CD14-positive monocyte (primary cell): Measurements from ENCODE around the gene UBXN11. TPM values are rescaled to one million over a fixed set of nuclear protein-coding genes. Genes with fewer than 3 reads are reported as not detected.
A peak's percentile ranks its signal among the peaks of the same experiment; 100 is the strongest.
"Not testable (repeated sequence)": the region's sequence is repeated elsewhere in the genome, so short reads cannot be mapped to it uniquely, and the experiment has no call there.

Experiments
- DNase-seq, 3 donors: peaks; one replicate each; pipeline ENCODE4 v3.0.0-alpha.2; 2011 to 2022
- H2AFZ ChIP-seq: 2 replicates; pipeline ENCODE4 v1.6.0; 2012; ENCODE audit warnings: mild to moderate bottlenecking, low read depth, low read length, inconsistent platforms; ENCODE audit not compliant: insufficient read depth, poor library complexity, severe bottlenecking
- H3K27ac ChIP-seq, 2 donors: 1 replicate in 1 of 2; 2 replicates in 1 of 2; pipeline ENCODE4 v1.5.1; 2012 to 2013; ENCODE audit warnings: low read length in 2 of 2, control low read depth in 1 of 2, inconsistent platforms in 1 of 2, low read depth in 1 of 2, mild to moderate bottlenecking in 1 of 2
- H3K27me3 ChIP-seq, 2 donors: one replicate each; pipeline versions ENCODE4 v1.6.0 to v1.6.1; 2011 to 2013; ENCODE audit warnings: low read length in 2 of 2; ENCODE audit not compliant: control insufficient read depth in 2 of 2, insufficient read depth in 2 of 2
- H3K36me3 ChIP-seq, 2 donors: replicated peaks in 1 of 2; 1 replicate in 1 of 2; 2 replicates in 1 of 2; pipeline versions ENCODE4 v1.5.1 to v1.6.1; 2012 to 2013; ENCODE audit warnings: low read length in 2 of 2, control low read depth in 1 of 2, inconsistent platforms in 1 of 2, mild to moderate bottlenecking in 1 of 2; ENCODE audit not compliant: insufficient read depth in 2 of 2, control insufficient read depth in 1 of 2
- H3K4me1 ChIP-seq, 2 donors: 1 replicate in 1 of 2; 2 replicates in 1 of 2; pipeline versions ENCODE4 v1.5.1 to v1.6.1; 2012 to 2013; ENCODE audit warnings: low read length in 2 of 2, control low read depth in 1 of 2, inconsistent platforms in 1 of 2, mild to moderate bottlenecking in 1 of 2, moderate library complexity in 1 of 2; ENCODE audit not compliant: insufficient read depth in 2 of 2, control insufficient read depth in 1 of 2
- H3K4me2 ChIP-seq: replicated peaks from 2 replicates; pipeline ENCODE3; 2012; ENCODE audit warnings: low read length, moderate library complexity, mild to moderate bottlenecking; ENCODE audit not compliant: poor library complexity, severe bottlenecking; ENCODE audit errors: extremely low read depth
- H3K4me3 ChIP-seq, 3 experiments: fragments of 200-600 bp in 1 of 3; sonication (generic) in 1 of 3; replicated peaks in 1 of 3; 1 replicate in 2 of 3; 2 replicates in 1 of 3; pipeline ENCODE4 v1.5.1; 2011 to 2013; ENCODE audit warnings: low read length in 3 of 3, mild to moderate bottlenecking in 3 of 3, control low read depth in 2 of 3, low read depth in 2 of 3, inconsistent platforms in 1 of 3, moderate library complexity in 1 of 3
- H3K79me2 ChIP-seq: 2 replicates; pipeline ENCODE4 v1.6.0; 2012; ENCODE audit warnings: mild to moderate bottlenecking, control low read depth, inconsistent platforms, low read length, moderate library complexity; ENCODE audit not compliant: insufficient read depth
- H3K9ac ChIP-seq: 2 replicates; pipeline ENCODE4 v1.6.0; 2017; ENCODE audit warnings: low read length, mild to moderate bottlenecking; ENCODE audit not compliant: insufficient read depth, poor library complexity, severe bottlenecking
- H3K9me3 ChIP-seq, 2 donors: replicated peaks in 1 of 2; 1 replicate in 1 of 2; 2 replicates in 1 of 2; pipeline versions ENCODE4 v1.5.1 to v1.6.1; 2012 to 2013; ENCODE audit warnings: low read length in 2 of 2, control low read depth in 1 of 2; ENCODE audit not compliant: control insufficient read depth in 1 of 2, insufficient read depth in 1 of 2
- H4K20me1 ChIP-seq: 2 replicates; pipeline ENCODE4 v1.6.0; 2012; ENCODE audit warnings: mild to moderate bottlenecking, low read length, control low read depth, moderate library complexity; ENCODE audit not compliant: insufficient read depth
- H3K27ac Mint-ChIP-seq, 7 donors: one replicate each; pipeline ENCODE4 v1.8.0; 2020; ENCODE audit warnings: mild to moderate bottlenecking in 7 of 7, mixed read lengths in 7 of 7, moderate library complexity in 6 of 7, inconsistent platforms in 2 of 7
- H3K27me3 Mint-ChIP-seq, 3 donors: one replicate each; pipeline ENCODE4 v1.8.0; 2021 to 2022; ENCODE audit warnings: low read depth in 3 of 3, mild to moderate bottlenecking in 3 of 3, mixed read lengths in 3 of 3, moderate library complexity in 3 of 3, inconsistent platforms in 1 of 3
- H3K36me3 Mint-ChIP-seq, 2 donors: one replicate each; pipeline ENCODE4 v1.8.0; 2020; ENCODE audit warnings: mixed read lengths in 2 of 2, inconsistent platforms in 1 of 2, mild to moderate bottlenecking in 1 of 2
- H3K4me1 Mint-ChIP-seq: one replicate; pipeline ENCODE4 v1.8.0; 2020; ENCODE audit warnings: mild to moderate bottlenecking, mixed read lengths
- H3K4me3 Mint-ChIP-seq, 2 donors: one replicate each; pipeline ENCODE4 v1.8.0; 2020; ENCODE audit warnings: mild to moderate bottlenecking in 2 of 2, mixed read lengths in 2 of 2, moderate library complexity in 1 of 2
- H3K9me3 Mint-ChIP-seq, 7 donors: one replicate each; pipeline ENCODE4 v1.8.0; 2020 to 2022; ENCODE audit warnings: mixed read lengths in 7 of 7, mild to moderate bottlenecking in 6 of 7, moderate library complexity in 6 of 7, inconsistent platforms in 2 of 7
- WGBS: methylation state at CpG from one replicate; pipeline ENCODE4 v1.1.5; 2013; ENCODE audit warnings: missing lambda C conversion rate; ENCODE audit not compliant: insufficient coverage; 5-methylcytosine and 5-hydroxymethylcytosine counted together
- intact Hi-C, 2 donors: fragments of 100-400 bp; cut with micrococcal nuclease; formaldehyde crosslinking; loops; one replicate each; pipeline versions ENCODE4 v1.15.0 to v1.15.1; 2023
- polyA plus RNA-seq, 3 donors: library from polyadenylated mRNA; depleted of rRNA in 1 of 3; unstranded in 2 of 3; stranded (reverse) in 1 of 3; fragments of 300-500 nt in 2 of 3; fragments of >200 nt in 1 of 3; fragmentation: Illumina TruSeq in 2 of 3; gene quantifications; 1 replicate in 2 of 3; 2 replicates in 1 of 3; pipeline ENCODE4 v1.2.3, GENCODE V29; 2012 to 2021
- TF ChIP-seq, protein P1 (sequence below): fragments of 200-600 bp; IDR thresholded peaks from one replicate; pipeline ENCODE4 v1.8.0; 2022; ENCODE audit warnings: antibody characterized with exemption, mild to moderate bottlenecking

UBXN11 gene
- polyA plus RNA-seq, 3 donors, result 48.0 to 885 (median 52.1) TPM

DNA sequence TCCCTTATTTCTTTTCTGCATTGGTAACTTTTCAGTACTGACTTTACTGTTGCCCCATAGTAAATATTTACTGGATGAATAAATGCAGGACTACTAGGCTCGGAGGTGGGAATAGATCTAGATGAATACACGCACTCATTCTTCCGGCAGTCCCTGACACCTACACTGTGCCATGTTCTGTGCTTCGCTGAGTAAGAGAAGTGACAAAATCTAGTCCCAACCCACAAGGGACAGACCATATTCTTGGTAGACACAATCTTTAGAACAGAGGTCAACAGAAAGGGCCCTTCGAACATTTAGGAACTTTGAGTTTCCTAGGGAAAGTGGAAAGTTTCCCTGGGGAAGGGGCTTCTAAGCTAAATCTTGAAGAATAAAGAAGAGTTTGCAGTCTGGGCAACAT lies 8.1 kb upstream of the UBXN11 start:
- Mint-ChIP-seq H3K4me3 (peak overlapping the region in 1 of 2 donors; percentile 89), H3K27me3 (peaks cover 0 to 3% (median 0%) of the 10 kb centered on the region in 3 donors), H3K27ac (peak overlapping the region; percentile 86 to 99 (median 97)), H3K36me3 (peaks cover 4 to 5% of the 10 kb centered on the region in 2 donors), H3K9me3 (no peaks in the 10 kb centered on the region), H3K4me1 (peaks cover 79% of the 10 kb centered on the region)
- Histone ChIP-seq H2AFZ (no peak overlapping the region), H3K9me3 (no peaks in the 10 kb centered on the region), H3K9ac (no peak overlapping the region), H3K4me2 (peak overlapping the region; percentile 82), H3K4me1 (peaks cover 83 to 92% of the 10 kb centered on the region in 2 donors), H3K27me3 (no peaks in the 10 kb centered on the region), H3K4me3 (peak overlapping the region in 1 of 3 experiments; percentile 83), H3K36me3 (no peaks in the 10 kb centered on the region), H4K20me1 (no peaks in the 10 kb centered on the region), H3K27ac (peak overlapping the region; percentile 88 to 92), H3K79me2 (peaks cover 53% of the 10 kb centered on the region)
- TF ChIP-seq, protein P1, sequence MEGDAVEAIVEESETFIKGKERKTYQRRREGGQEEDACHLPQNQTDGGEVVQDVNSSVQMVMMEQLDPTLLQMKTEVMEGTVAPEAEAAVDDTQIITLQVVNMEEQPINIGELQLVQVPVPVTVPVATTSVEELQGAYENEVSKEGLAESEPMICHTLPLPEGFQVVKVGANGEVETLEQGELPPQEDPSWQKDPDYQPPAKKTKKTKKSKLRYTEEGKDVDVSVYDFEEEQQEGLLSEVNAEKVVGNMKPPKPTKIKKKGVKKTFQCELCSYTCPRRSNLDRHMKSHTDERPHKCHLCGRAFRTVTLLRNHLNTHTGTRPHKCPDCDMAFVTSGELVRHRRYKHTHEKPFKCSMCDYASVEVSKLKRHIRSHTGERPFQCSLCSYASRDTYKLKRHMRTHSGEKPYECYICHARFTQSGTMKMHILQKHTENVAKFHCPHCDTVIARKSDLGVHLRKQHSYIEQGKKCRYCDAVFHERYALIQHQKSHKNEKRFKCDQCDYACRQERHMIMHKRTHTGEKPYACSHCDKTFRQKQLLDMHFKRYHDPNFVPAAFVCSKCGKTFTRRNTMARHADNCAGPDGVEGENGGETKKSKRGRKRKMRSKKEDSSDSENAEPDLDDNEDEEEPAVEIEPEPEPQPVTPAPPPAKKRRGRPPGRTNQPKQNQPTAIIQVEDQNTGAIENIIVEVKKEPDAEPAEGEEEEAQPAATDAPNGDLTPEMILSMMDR, result no peak
- no CpG with 5 or more reads among the region's 5 CpGs for WGBS
- DNase-seq, result no peak
- intact Hi-C loops, result loop anchor here in 1 of 2 donors (10.0 kb wide), 1 partner anchor 200 kb away; the partner anchor contains the start of gene PDIK1L

DNA sequence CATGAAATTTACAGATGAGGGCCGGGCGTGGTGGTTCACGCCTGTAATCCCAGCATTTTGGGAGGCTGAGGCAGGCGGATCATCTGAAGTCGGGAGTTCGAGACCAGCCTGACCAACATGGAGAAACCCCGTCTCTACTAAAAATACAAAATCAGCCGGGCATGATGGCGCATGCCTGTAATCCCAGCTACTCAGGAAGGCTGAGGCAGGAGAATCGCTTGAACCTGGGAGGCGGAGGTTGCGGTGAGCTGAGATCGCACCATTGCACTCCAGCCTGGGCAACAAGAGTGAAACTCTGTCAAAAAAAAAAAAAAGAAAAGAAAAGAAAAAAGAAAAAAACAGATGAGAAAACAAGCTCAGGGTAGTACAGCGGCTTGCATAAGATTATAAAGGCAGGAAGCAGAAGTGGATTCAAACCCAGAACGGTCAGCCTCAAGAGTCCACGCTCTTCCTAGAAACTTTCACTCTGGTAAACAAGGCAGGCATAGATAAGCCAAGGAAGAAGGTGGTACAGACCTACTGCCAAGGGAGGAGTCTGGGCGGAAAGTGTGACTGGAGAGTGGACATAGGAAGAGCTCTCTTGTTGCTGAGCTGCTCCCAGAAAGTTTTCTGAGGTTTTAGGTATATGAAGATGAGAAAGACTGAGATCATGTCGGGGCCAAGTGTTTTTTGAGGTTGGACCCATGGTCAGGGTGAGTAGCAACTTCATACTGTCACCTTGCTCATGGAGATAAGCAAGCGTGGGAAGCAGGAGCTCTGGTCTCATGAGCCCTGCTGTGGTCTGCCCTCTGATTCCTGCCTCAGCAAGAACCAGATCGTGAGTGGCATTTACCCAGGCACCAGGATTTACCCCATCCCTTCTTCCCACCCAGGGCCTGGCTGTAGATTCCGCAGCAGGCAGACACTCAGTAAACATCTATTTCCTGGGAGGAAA lies 1.8 kb upstream of the UBXN11 start:
- not testable (repeated sequence) for H3K27me3 Mint-ChIP-seq, H3K36me3 ChIP-seq, H4K20me1 ChIP-seq, H3K27me3 ChIP-seq, H3K9me3 Mint-ChIP-seq, H3K9me3 ChIP-seq
- WGBS, result 72% methylated on average over 11 of the region's 21 CpGs
- DNase-seq, result peak in 2 of 3 donors; percentile 54 to 60
- peak overlapping the region; percentile 69 to 91 for H3K4me3 Mint-ChIP-seq
- Histone ChIP-seq H3K4me3 (peak overlapping the region; percentile 28 to 83 (median 36)), H3K9ac (peak overlapping the region; percentile 67), H3K4me2 (peak overlapping the region; percentile 82), H2AFZ (peak overlapping the region; percentile 74), H3K4me1 (peaks cover 79 to 92% of the 10 kb centered on the region in 2 donors), H3K27ac (peak overlapping the region; percentile 91 to 97), H3K79me2 (peaks cover 41% of the 10 kb centered on the region)
- H3K36me3 Mint-ChIP-seq, result peaks cover 6 to 14% of the 10 kb centered on the region in 2 donors
- peaks cover 77% of the 10 kb centered on the region for H3K4me1 Mint-ChIP-seq
- H3K27ac Mint-ChIP-seq, result peak overlapping the region; percentile 95 to 100 (median 100)
- intact Hi-C loops, result loop anchor here in 1 of 2 donors (1.0 to 2.0 kb wide), 4 partner anchors 8 to 29 kb away; no protein-coding TSS in a partner anchor
